HPDE6-E6E7 (cell line): ENCODE data around the gene DAPK3.
"Not testable (repeated sequence)": the region's sequence is repeated elsewhere in the genome, so short reads cannot be mapped to it uniquely, and the experiment has no call there.

Source experiments
- DNase-seq: peaks from one replicate; pipeline ENCODE4 v3.0.0; 2011; ENCODE audit warnings: missing footprints; ENCODE audit errors: extremely low spot score

Gene DAPK3

DNA sequence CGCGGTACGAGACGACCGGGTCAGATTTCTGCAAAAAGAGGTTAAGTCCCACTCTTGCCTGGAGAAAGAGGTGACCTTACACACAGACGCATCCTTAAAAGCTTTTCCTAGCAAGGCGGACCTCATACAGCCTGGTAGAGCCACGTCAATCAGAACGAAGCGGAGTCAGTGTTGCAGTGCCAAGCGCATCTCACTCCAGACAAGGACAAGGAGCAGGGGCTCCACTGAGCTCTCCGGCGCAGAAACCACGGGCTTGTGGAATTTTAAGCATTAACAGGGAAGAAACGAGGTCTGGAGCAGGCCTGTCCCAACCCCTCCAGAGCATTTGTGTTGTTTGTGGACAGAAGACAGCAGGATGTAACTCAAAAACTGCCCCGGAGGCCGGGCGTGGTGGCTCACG is 7.2 kb upstream of the DAPK3 start:
- DNase-seq, result no peak

DNA sequence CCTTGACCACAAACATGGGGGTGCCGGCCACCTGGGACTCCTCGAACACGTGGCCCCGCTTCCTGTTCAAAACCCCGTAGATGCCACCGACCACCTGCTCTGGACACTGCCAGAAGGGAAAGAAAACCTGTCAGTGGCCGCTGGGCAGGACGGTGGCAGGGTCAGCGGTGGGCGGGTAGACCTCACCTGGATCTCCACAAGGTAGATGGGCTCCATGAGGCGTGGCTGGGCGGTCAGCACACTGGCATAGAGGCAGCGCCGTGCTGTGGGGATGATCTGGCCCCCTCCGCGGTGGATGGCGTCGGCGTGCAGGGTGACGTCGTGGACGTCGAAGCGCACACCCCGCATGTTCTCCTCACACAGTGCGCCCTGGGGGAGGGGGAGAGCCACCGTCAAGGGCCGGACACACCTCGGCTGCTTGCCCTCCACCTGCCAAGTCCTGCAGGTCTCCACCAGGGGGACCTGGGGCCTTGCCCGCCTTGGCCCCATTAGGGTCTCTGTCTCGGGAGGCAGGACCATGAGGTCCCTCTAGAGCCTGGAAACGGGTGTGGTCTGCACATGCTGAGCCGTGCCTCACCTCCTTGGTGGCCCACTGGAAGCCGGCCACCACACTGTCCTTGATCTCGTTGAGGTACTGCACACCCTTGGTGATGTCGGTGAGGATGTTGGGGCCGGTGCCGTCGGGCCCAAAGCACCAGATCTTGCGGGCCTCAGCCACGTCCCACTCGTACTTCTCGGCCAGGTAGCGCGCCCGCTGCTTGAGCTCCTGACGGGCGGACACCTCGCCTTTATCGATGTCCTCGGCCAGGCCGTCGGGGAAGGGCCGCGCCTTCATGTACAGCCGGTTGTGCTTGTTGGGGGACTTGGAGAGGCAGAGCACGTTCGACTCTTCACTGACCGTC is 6.6 kb upstream of the DAPK3 start:
- no peak for DNase-seq

DNA sequence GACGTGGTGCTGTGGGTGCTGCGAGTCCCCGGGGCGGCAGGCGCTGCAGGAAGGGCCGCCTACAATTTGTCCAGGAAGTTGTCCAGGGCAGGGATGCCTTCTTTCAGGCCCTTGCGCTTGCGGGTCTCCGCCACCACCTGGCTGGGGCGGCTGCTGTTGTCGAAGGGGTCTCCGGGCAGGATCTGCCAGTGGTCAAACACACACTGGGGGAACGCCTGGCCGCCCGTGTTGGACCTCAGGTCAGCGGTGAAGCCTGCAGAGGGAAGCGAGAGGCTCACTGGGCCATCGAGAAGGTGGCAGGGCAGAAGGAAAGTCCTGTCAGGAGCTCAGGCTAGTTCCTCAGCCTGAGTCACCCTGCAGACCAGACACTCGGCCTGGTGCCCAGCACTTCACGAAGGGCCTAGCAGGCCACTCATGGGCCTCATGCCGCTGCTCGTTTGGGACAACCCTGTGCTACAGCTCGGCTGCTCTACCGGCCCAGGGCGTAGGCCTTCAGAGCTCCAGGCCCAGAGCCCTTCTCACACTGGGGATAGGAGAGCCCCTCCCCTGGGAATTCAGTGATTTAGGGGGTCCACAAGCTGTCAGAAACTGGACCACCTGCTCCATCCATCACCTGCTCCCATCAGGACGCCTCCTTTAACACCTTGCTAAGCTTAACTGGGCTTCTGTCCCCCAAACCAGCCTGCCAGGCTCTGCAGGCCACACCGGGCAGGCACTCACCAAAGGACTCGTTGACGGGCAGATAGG is 5.8 kb upstream of the DAPK3 start:
- DNase-seq, result no peak

DNA sequence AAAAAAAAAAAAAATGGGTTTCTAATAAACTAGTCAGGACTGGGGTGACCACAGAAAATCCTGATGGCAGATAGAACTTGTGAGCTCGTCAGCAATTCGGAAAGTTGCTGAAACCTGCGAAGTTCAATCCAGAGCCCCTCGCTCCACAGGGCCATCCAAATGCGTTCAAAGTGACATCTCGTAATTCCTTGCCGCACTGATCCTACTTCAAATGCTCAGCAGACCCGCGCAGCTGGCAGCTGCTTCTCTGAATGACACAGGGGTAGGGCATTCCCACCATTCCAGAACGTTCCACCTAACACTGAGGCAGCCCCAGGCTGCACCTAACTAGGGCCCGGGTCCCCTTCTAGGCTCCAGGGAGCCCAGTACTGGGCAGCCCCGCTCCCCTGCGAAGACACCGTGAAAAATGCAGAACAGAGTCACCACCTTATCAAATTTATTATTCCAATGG is 4.8 kb upstream of the DAPK3 start:
- DNase-seq, result no peak

DNA sequence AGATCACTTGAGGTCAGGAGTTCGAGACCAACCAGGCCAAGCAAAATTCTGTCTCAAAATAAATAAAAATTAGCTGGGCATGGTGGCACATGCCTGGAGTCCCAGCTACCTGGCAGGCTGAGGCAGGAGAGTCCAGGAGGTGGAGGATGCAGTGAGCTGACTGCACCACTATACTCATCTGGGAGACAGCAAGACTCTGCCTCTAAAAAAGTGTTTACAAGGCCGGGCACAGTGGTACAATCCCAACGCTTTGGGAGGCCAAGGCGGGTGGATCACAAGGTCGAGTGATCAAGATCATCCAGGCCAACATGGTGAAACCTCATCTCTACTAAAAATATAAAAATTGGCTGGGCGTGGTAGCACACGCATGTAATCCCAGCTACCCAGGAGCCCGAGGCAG is 4.2 kb upstream of the DAPK3 start:
- no peak for DNase-seq

DNA sequence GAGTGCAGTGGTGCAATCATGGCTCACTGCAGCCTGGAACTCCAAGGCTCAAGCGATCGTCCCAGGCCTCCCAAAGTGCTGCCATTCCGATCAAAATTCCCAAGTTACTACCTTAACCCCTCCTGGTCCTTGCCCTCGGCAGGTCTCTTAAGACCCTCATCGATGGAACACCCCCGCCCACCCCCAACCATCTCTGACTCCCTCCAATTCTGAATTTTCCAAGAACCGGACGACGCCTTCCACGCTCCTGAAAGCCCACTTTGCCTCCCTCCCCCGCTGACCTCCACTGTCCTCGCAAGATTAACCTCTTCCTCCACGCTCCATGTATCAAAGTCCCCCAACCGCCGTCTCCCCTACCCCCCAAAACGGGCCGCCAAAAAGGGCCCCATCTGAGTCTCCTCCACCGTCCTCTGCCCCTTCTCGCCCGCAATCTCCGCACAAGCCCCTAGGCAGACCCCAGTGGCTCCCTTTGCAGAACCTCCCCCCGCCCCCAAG is 539 bp downstream of the DAPK3 start:
- no peak for DNase-seq

DNA sequence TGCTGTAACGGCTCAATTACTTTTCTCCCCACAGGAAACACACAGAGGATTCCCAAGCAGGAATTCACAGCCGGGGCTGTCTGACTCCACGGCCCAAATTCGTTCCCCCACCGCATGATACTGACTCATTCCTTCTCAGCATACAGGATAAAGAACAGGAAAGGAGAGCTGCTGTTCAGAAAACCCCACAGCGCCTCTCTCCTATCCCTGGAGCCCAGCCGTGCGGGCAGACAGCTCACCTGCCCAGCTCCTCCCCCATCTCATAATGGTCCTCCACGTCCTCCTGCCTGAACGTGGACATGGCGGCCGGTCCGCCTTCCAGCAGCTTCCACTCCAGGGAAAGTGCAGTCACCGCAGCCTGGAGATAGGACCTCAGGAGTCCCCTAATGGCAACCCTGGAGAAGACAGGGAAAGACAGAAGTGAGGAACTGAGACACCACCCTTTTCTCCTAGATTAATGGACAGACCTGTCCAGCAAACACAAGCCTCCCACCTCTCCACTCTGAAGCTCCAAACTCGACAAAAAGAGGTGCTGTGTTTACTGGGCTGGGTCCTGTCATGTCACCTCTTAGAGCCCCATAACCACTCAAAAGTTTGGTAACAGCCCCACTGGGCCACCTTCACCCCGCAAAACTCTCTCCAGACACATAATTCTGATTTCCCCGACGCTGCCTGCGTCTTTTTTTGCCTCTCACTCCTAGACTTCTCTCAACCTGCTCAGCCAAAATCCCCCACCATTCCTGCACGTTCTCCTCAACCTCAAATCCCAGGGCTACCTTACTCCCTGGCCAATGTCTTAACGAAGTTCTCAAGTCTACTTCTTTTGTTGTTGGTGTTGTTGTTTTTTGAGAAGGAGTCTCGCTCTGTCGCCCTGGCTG is 1.2 kb downstream of the DAPK3 start:
- peak; percentile 81 for DNase-seq

DNA sequence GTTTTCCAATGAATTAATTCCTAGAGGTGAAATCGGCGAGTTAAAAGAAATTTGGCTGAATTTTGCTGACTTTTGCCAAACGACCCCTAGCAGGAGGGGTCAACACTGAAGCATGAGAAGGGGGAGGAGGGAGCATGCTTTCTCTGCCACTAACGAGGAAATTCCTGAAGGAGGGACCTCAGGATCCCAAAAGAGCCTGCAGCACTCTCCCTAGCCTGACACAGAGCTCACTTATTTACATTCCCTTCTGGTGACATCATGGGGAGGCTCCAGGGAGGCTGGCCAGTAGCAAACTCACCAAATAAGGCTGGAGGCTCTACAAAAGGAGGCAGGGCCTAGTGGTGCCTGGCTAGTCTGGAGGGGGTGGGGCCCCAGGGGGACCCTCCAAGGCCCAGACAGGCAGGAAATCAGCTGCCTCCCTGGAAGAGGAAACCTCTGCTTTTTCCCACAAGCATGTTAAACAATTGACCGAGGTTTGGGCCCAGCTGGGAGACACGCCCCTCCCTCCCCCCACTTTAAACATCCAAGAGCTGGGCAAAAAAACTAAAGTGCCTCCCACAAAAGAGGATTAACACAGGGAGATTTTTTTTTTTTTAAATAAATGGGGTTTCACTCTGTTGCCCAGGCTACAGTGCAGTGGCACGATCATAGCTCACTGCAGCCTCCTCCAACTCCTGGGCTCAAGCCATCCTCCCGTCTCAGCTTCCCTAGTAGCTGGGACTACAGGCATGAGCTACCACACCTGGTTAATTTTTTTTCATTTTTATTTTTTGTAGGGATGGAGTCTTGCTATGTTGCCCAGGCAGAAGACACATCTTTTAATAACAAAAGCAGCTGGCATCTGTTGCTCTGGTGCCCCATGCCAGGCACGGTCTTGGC is 2.1 kb downstream of the DAPK3 start:
- peak; percentile 92 for DNase-seq

DNA sequence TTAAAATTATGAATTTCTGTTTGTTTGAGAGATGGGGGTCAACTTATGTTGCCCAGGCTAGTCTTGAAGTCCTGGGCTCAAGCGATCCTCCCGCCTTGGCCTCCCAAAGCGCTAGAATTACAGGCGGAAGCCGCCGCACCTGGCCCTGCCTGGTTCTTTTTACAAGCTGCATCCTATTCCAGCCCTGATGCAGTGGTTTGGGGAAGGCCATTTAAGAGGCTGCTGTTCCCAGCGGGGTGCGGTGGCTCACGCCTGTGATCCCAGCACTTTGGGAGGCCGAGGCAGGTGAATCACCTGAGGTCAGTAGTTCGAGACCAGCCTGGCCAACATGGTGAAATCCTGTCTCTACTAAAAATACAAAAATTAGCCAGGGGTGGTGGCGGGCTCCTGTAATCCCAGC is 2.9 kb downstream of the DAPK3 start:
- DNase-seq, result not testable (repeated sequence)

DNA sequence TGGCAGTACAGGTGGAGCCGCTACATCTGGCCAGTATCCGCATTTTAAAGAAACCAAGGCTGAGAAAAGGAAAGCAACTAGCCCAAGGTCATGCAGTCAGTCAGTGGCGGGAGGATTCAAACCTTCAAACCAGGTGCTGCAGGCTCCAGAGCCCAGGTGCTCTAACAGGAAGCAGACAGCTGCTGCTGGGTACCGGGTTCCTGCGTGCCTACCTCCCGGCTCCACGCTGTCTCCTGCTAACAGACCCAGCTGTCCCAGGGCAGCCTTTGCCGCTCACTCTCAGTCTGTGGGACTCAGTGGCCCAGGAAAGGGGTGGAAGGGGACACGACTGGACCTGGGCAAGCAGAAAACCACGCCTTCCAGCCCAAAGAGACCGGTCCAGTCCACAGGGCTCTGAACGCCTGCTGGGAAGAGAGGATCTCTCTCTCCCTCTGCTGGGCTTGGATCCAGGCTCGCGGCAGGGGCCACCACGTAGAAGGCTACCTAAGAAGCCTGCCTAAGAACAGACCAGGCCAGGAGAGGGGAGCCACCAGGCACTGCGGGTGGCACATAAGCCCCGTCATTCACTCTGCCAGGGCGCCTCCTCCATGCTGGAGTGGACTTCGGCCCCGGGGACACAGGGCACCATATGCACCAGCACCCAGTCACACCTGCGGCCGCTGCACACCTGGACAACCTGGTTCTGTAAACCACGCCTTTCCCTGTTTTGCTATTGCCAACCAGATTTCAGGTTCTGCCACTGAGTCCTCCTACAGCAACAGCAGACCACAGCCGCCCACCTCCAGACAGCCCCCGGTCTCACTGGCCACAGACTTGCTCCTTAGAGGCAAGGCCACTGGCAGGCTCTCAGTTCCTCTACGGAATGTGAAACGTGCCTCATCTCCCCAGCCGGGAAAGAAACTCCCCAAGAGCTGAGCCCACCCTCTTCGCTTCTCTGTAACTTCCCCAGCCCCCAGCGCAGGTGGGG is 4.6 kb downstream of the DAPK3 start:
- DNase-seq, result no peak

DNA sequence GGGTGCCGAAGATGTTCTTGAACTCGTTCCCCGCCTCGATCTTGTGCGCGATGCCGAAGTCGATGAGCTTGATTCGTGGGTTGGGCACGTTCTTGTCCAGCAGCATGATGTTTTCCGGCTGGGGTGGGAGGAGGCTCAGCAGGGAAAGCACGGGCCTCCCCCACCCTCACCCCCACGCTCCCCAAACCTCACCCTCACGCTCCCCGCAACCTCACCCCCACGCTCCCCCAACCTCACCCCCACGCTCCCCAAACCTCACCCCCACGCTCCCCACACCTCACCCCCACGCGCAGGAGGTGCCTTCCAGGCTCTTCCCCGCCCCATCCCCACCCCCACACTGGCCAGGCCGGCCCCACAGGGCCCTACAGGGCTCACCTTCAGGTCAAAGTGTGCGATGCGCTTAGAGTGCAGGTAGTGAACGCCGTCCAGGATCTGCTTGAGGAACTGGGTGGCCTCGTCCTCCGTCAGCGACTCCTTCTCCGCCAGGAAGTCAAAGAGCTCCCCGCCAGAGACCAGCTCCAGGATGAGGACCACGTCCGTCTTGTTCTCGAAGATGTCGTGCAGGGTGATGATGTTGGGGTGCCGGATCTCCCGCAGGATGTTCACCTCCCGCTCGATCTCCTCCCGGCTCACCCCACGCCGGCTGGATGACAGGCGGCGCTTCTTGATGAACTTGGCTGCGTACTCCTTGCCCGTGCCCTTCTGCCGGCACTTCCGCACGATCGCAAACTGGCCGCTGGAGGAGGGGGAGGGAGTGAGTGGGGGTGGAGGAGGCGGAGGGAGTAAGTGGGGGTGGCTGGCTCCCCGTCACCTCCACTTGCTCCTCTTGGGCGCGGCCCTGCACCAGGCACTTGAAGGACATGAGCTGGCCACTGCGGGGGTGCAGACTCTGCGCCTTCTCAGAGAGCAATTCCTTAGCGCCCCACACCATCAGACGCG is 6.4 kb downstream of the DAPK3 start:
- DNase-seq, result no peak

DNA sequence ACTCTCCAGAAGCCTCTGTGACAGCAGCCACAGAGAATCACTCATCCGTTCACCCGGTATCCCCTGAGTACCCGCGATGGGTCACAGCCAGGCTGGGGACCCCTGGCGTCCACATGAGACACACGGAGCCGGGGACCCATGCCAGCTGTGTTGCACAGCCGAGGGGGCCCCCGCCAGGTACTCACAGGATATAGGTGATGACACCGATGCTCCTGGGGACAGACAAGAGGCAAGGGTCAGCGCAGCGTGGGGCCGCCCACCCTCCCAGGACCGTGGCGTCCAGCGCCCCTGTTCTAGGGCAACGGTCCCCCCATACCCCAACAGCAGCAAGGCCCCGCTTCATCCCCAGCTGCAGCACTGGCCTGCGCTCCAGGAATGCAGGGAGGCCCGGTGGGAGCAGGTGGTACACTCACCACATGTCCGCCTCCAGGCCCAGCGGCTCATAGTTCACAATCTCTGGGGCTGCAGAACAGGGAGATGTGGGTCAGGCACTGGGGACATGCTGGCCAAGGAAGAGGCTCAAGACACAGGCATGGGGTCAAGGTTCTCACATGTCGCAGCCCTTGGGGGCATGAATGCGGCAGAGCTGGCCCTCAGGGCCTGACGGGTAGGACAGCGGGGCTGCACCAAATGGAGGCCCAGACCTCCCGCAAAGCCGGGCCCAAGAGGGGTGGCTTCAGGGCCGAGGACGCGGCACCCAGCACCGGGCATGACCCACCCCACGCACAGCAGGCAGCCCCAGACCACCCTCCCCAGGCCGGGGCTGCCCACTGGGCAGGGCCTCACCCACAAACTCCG is 7.2 kb downstream of the DAPK3 start:
- no peak for DNase-seq

DNA sequence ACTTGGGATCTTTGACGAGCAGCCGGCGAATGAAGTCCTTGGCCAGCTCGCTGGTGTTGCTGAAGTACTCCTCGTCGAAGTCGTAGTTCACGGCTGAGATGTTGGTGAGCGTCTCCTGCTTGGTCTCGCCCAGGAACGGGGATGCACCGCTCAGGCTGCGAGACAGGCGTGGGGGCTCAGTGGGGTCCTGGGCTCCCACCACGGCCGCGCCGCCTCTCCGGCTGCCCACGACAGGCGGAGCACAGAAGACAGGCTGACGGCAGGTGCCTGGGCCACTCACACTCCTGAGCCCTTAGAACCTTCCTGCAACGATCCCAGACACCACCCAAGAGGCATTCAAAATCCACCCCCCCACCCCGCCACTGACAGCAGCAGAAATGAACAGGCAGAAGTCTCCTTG is 9.9 kb downstream of the DAPK3 start:
- no peak for DNase-seq

DNA sequence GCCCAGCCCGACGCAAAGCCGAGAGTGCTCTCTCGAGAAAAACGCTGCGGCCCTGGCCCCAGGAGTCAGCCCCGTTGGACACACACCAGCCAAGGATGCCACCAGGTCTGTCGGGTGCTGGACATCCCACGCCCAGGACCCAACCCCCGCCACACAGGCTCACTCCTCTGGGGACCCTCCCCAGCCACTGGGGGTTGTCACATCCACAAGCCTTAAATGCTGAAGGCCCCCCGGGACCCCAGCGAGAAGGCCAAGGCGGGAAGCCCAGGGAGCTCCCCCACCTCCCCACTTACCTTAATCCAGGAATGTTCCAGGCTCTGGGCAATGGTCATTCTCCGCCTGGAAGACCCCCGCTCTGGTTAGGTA is 11.2 kb downstream of the DAPK3 start:
- DNase-seq, result no peak

DNA sequence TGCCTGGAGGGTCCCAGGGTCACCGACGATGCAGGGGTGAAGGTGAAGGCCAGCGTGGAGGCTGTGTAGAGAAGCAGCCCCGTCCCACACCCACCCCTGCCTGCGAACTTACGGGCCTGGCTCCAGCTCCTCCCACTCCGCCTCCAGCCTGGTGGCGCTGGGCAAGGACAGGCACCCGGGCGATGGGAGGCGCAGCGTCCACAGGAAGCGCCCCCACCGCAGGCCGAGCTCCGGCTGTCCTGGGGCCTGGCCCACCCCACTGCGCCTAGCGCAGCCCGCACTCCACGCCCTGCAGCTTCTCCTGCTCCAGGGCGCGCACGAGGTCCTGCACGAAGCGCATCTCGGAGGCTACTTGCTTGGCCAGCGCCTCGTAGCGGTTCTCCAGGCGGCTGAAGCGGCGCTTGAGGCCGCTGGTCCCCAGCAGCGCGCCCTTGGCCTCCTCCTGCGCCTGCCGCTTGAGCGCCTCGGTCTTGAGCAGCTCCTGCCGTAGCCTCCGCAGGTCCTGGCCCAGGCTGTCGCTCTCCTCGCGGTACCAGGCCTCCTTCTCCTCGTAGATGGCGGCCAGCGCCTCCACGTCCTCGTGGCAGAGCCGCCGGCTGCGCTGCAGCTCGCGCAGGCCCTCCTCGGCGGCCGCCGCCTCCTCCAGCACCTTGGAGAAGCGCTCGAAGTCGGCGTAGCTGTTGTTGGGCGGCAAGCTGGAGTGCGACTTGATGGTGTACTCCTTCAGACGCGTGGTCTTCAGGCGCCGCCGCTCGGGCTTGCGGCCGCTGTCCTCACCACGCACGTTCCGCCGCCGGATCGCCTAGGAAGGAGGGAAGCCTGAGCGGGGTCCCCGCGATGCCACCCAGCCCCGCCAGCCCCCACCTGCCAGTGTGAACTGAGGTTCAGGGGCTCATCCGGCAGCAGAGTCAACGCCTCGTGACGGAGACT is 11.8 kb downstream of the DAPK3 start:
- no peak for DNase-seq

DNA sequence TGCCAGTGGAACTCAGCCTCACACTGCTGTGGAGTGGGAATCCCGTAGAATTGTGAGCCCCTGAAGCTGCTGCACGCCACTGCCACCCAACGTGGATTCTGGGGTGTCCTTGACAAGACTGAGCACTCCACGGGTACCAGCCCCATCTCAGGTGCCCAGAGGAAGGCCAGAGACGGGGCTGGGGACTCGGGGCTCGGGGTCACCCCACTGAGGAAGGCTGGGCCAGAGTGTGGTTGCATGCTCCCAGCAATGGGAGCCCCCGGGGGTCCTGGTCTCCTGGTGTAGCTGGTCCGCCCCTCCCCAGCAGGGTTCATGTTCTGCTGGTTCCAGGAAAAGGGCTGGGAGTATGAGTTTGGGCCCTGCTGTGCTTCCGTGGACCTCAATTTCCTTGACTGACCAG is 15.2 kb downstream of the DAPK3 start:
- no peak for DNase-seq

DNA sequence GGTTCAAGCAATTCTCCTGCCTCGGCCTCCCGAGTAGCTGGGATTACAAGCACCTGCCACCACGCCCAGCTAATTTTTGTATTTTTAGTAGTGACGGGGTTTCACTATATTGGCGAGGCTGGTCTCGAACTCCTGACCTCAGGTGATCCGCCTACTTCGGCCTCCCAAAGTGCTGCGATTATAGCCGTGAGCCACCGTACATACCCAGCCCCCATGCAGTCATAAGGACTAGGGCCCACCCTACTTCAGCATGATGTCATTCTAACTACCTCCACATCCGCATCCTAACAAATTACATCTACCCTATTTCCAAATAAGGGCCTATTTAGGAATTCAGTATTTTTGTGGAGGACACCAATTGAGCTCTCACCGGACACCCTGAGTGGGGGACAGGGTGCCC is 15.6 kb downstream of the DAPK3 start:
- not testable (repeated sequence) for DNase-seq
